ENCODE results near the gene GAB1.

- TF ChIP-seq ZNF19 (tag by site-specific recombination; IDR thresholded peaks at IDR 0.05; ENCODE audit: low read depth) (no peak), ZBTB49 (tag by site-specific recombination; IDR thresholded peaks at IDR 0.05; ENCODE audit: low read depth) (no peak), ZNF138 (tag by site-specific recombination; IDR thresholded peaks at IDR 0.05; ENCODE audit: borderline replicate concordance) (no peak), MYNN (tag by site-specific recombination; IDR thresholded peaks at IDR 0.05; ENCODE audit: borderline replicate concordance) (no peak), ZNF121 (tag by site-specific recombination; IDR thresholded peaks at IDR 0.05) (no peak), CTCF (tag by site-specific recombination; IDR thresholded peaks at IDR 0.05) (no peak)
Measured at GRCh38 chr4:143406523-143406922, 69.8 kb downstream of the GAB1 start.
